ENCODE data around the gene ZRANB1.

Gene ZRANB1

DNA sequence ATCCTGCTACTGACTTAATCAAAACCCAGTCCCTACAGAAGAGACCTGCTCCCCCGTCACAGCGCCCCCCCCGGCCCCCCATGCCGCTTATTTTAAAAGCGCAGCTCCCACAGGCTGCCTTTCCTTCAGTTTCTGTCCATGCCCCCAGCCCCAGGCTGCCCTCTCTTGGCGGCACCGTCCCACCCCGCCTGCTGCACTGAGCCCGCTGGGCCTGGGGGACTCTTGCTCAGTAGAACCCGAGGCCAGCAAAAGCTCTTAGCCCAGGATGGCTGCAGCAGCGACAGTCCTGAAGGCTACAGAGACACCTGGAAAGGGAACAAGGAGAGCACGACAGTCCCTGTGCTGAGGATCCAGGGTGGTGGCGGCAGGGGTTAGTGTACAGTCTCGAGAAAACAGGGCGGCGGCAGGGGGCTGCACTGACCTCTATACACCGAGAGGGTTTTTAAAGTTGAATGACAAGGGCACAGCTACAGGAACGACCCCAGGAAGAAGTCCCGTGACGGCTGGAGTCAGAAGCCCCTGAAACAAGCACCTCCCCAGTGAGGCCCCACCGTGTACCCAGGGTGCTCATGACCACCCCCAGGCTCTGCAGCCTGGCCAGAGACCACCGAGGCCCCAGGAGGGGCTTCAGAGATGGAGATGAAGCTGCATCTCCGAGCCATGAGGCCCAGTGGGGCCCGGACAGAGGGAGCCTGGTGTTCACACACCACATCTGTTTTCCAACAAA lies 54.4 kb downstream of the ZRANB1 start:
- FAIRE-seq = no peak

GRCh38 chr10:124996854-124997215 lies 54.9 kb downstream of the ZRANB1 start:
- FAIRE-seq = no peak

- no peak for FAIRE-seq
Observed at GRCh38 chr10:124997306-124997705, 55.4 kb downstream of the ZRANB1 start.

DNA sequence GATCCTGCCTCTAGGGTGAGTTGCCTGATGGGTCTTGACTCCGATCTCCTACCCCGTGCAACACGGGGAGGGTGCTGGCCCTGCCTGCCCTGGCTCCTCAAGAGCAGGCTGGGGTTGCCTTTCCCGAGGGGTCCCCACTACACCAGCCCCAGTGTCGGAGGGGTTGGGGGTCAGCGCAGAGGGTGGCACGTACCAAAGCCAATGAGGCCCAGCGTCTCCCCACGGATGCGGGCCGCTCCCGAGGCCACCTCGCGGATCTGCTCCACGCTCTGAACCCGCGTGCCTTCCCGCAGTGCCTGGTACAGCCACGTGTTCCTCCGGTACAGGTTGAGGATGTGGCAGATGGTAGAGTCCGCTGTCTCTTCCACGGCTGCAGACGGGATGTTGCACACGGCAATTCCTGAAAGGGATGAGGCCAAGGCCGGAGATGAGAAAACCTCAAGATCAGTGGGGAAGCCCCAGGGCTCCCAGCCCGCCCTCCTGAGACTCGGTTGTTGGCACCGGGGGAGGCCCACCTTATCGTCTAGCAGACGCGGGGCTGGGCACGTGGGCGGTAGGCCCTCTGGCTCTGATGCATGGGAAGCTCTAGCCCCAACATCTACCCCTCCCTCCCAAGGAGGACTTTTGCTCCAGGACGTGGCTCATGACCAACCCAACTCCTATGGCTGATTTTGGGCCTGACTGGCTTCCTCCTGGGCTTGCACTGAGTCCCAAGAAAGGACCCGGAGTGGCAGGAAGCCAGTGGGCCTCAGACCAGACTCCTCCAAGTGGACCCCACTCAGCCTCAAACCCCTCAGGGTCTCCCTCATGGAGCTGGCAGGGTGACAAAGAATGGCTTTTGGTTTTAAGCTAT lies 56.1 kb downstream of the ZRANB1 start:
- no peak for FAIRE-seq

GRCh38 chr10:124998624-124999291 lies 56.8 kb downstream of the ZRANB1 start:
- FAIRE-seq = no peak

- no peak for FAIRE-seq
Observed at GRCh38 chr10:124999433-125000365, 57.8 kb downstream of the ZRANB1 start.

DNA sequence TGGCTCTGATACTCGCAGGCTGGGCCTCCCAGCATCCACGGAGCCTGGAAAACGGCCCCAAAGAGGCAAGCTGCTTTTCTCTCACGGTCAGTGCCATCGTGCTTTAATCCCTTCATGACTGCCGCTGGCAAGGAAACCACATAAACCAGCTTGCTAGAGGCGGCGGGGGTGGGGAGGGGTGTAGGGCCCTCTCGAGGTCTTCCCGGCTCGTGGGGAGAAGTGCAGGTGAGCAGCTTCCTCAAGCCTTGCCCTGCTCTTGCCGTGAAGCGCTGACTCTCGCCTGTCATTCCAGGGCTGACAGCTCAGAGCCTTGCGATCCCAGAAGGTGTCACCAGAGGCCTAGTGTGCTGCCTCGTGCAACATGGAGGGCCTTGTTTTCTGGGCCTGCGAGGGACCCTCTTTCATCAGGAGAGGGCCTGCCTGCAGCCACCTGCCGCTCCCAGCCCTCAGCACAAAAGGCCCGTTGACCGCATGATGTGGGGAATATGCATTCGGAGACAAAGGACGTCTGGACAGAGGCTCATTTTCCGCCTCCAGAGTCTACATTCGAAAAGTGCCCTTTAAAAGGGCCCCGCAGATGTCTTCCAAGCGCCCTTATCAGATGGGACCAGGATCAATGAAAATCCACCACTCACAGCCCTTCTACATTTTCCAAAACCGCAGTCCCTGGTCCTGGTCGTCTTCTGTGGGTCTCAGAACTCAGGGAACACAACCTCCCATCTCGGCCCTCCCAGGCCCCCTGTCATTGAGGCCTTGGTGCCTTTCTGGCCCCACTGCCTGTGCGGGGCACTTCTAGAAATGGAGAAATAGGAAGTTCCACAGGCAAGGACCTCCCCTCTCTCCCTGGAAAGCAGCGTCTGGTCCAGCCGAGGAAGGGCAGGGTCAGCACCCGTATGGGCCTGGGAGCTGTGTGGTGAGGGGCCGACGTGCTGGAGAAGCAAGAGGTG lies 58.7 kb downstream of the ZRANB1 start:
- no peak for FAIRE-seq

- FAIRE-seq = no peak
Observed at GRCh38 chr10:125001313-125002046, 59.6 kb downstream of the ZRANB1 start.

- no peak for FAIRE-seq
Observed at GRCh38 chr10:125002047-125002422, 60.1 kb downstream of the ZRANB1 start.

GRCh38 chr10:125002423-125003145 lies 60.7 kb downstream of the ZRANB1 start:
- no peak for FAIRE-seq

GRCh38 chr10:125003146-125003900 lies 61.4 kb downstream of the ZRANB1 start:
- FAIRE-seq = no peak

- no peak for FAIRE-seq
Observed at GRCh38 chr10:125003901-125004467, 62.1 kb downstream of the ZRANB1 start.

- FAIRE-seq = no peak
Observed at GRCh38 chr10:125004571-125005311, 62.8 kb downstream of the ZRANB1 start.

GRCh38 chr10:125005312-125006187 lies 63.6 kb downstream of the ZRANB1 start:
- no peak for FAIRE-seq

GRCh38 chr10:125006188-125006680 lies 64.3 kb downstream of the ZRANB1 start:
- no peak for FAIRE-seq

- no peak for FAIRE-seq
Observed at GRCh38 chr10:125006921-125007426, 65.1 kb downstream of the ZRANB1 start.

DNA sequence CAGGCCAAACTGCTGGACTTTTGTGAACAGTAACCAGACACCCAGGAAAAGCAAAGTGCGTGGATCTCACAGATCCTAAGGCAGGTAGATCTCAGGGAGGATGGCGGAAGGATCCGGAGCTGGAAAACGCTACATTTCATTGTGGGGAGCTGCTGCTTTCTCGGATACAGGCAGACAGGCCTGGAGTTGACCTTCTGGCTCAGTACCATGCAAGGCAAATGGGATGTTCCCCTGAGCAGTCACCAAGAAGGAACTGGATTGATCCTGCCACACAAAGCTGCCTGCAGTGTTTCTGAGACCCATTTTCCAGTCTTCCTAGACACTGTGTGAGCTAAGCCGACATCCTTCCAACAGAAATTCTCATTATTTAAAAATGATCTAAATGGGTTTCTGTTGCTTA lies 65.5 kb downstream of the ZRANB1 start:
- FAIRE-seq = no peak
